IMR-90 (cell line): ENCODE measurements around the gene TNS3. TPM values are rescaled to one million over a fixed set of nuclear protein-coding genes. Genes with fewer than 3 reads are reported as not detected.

Source experiments
- ATAC-seq: fragments of 200-7000 bp; cut with Tn5 transposase; 2 replicates; pipeline ENCODE4 v1.9.1; 2020; ENCODE audit warnings: low read depth, mild to moderate bottlenecking, moderate library complexity
- BruUV-seq: library from RNA; stranded (reverse); fragments of 400-500 nt; replicated peaks from 2 replicates; lab custom pipeline; 2021; lab: Mats Ljungman, UMichigan
- CTCF ChIA-PET: fragments of 300-600 bp; formaldehyde crosslinking; extraction: SDS; loops from one replicate; lab custom pipeline; 2021; ENCODE audit warnings: antibody characterized with exemption; lab: Yijun Ruan, JAX
- POLR2A ChIA-PET: fragments of 300-600 bp; sonication (Branson Sonifier 250); formaldehyde crosslinking; loops from one replicate; lab custom pipeline; 2022; ENCODE audit warnings: antibody characterized with exemption; ENCODE audit not compliant: unreplicated experiment; lab: Charles Lee
- DNase-seq: peaks from one replicate; pipeline ENCODE4 v3.0.0; 2013
- H2AFZ ChIP-seq: replicated peaks from 2 replicates; pipeline ENCODE3; 2013; ENCODE audit warnings: low read length, mild to moderate bottlenecking; ENCODE audit not compliant: poor library complexity
- H2AK5ac ChIP-seq: 2 replicates; pipeline ENCODE4 v1.6.1; 2013; ENCODE audit warnings: low read depth, low read length, inconsistent platforms
- H2AK9ac ChIP-seq: replicated peaks from 2 replicates; pipeline ENCODE3; 2013; ENCODE audit warnings: mild to moderate bottlenecking, low read depth, low read length, moderate library complexity; ENCODE audit not compliant: poor library complexity
- H2BK120ac ChIP-seq: 2 replicates; pipeline ENCODE4 v1.6.1; 2013; ENCODE audit warnings: low read depth, low read length, inconsistent platforms
- H2BK15ac ChIP-seq: 3 replicates; pipeline ENCODE4 v1.6.1; 2013; ENCODE audit warnings: low read depth, low read length, inconsistent platforms
- H2BK20ac ChIP-seq: 2 replicates; pipeline ENCODE4 v1.6.1; 2013; ENCODE audit warnings: low read depth, mild to moderate bottlenecking, inconsistent platforms, low read length, moderate library complexity
- H2BK5ac ChIP-seq: 2 replicates; pipeline ENCODE4 v1.6.1; 2013; ENCODE audit warnings: mild to moderate bottlenecking, low read depth, low read length, inconsistent platforms; ENCODE audit not compliant: poor library complexity, severe bottlenecking
- H3K14ac ChIP-seq: replicated peaks from 2 replicates; pipeline ENCODE4 v1.6.1; 2013; ENCODE audit warnings: low read depth, low read length, inconsistent platforms
- H3K18ac ChIP-seq: 2 replicates; pipeline ENCODE4 v1.6.1; 2013; ENCODE audit warnings: low read depth, low read length, control low read depth
- H3K23ac ChIP-seq: 2 replicates; pipeline ENCODE4 v1.6.1; 2013; ENCODE audit warnings: low read depth, low read length, inconsistent platforms
- H3K27ac ChIP-seq: 2 replicates; pipeline ENCODE4 v1.5.1; 2013; ENCODE audit warnings: mild to moderate bottlenecking, control low read depth, low read length; ENCODE audit not compliant: insufficient read depth
- H3K27me3 ChIP-seq: 2 replicates; pipeline ENCODE4 v1.6.1; 2013; ENCODE audit warnings: low read length; ENCODE audit not compliant: control insufficient read depth, insufficient read depth
- H3K36me3 ChIP-seq: 2 replicates; pipeline ENCODE4 v1.6.1; 2013; ENCODE audit warnings: low read length, mixed read lengths; ENCODE audit not compliant: control insufficient read depth, insufficient read depth
- H3K4ac ChIP-seq: 2 replicates; pipeline ENCODE4 v1.6.1; 2013; ENCODE audit warnings: low read depth, low read length, inconsistent platforms
- H3K4me1 ChIP-seq: 2 replicates; pipeline ENCODE4 v1.6.1; 2013; ENCODE audit warnings: low read length, mixed read lengths; ENCODE audit not compliant: control insufficient read depth, insufficient read depth
- H3K4me2 ChIP-seq: 2 replicates; pipeline ENCODE4 v1.6.1; 2013; ENCODE audit warnings: low read depth, mild to moderate bottlenecking, control low read depth, low read length, moderate library complexity
- H3K4me3 ChIP-seq: 2 replicates; pipeline ENCODE4 v1.5.1; 2013; ENCODE audit warnings: low read depth, mild to moderate bottlenecking, control low read depth, low read length, moderate library complexity; ENCODE audit not compliant: insufficient read depth
- H3K56ac ChIP-seq: 2 replicates; pipeline ENCODE4 v1.6.1; 2013; ENCODE audit warnings: low read length, inconsistent platforms; ENCODE audit not compliant: insufficient read depth; ENCODE audit errors: extremely low read depth
- H3K79me1 ChIP-seq, 2 experiments: 2 replicates each; pipeline ENCODE4 v1.6.1; 2013; ENCODE audit warnings: low read length in 2 of 2, inconsistent platforms in 1 of 2, low read depth in 1 of 2
- H3K9ac ChIP-seq: 2 replicates; pipeline ENCODE4 v1.6.1; 2013; ENCODE audit warnings: low read depth, low read length, control low read depth
- H3K9me1 ChIP-seq: 2 replicates; pipeline ENCODE4 v1.6.1; 2013; ENCODE audit warnings: low read length, inconsistent platforms; ENCODE audit not compliant: insufficient read depth
- H3K9me3 ChIP-seq: 2 replicates; pipeline ENCODE4 v1.6.1; 2013; ENCODE audit warnings: low read length; ENCODE audit not compliant: control insufficient read depth, insufficient read depth
- H4K20me1 ChIP-seq: 2 replicates; pipeline ENCODE4 v1.6.1; 2013; ENCODE audit warnings: low read length, inconsistent platforms; ENCODE audit not compliant: insufficient read depth
- H4K5ac ChIP-seq: 2 replicates; pipeline ENCODE4 v1.6.1; 2013; ENCODE audit warnings: mild to moderate bottlenecking, low read depth, low read length, control low read depth
- H4K8ac ChIP-seq, 2 experiments: 2 replicates each; pipeline ENCODE4 v1.6.1; 2013; ENCODE audit warnings: low read depth in 2 of 2, low read length in 2 of 2, control low read depth in 1 of 2, inconsistent platforms in 1 of 2
- H4K91ac ChIP-seq: 2 replicates; pipeline ENCODE4 v1.6.1; 2013; ENCODE audit warnings: low read depth, low read length, inconsistent platforms; ENCODE audit not compliant: insufficient read depth
- BHLHE40 ChIP-seq: fragments of 150-350 bp; IDR thresholded peaks from 2 replicates; pipeline ENCODE4 v1.6.1; 2016; ENCODE audit warnings: mild to moderate bottlenecking, low read depth, low read length
- CEBPB ChIP-seq: IDR thresholded peaks from 2 replicates; pipeline ENCODE4 v1.6.1; 2012; ENCODE audit warnings: low read depth, low read length, improper control_type of control experiment
- CHD1 ChIP-seq: IDR thresholded peaks from 2 replicates; pipeline ENCODE4 v1.6.1; 2012; ENCODE audit warnings: low read depth, low read length, improper control_type of control experiment
- FOS ChIP-seq: fragments of 150-350 bp; IDR thresholded peaks from 2 replicates; pipeline ENCODE4 v1.6.1; 2016; ENCODE audit warnings: low read depth, low read length
- MAZ ChIP-seq: IDR thresholded peaks from 2 replicates; pipeline ENCODE4 v1.6.1; 2012; ENCODE audit warnings: low read depth, mild to moderate bottlenecking, low read length, improper control_type of control experiment, moderate library complexity, borderline replicate concordance
- MXI1 ChIP-seq: IDR thresholded peaks from 2 replicates; pipeline ENCODE4 v1.6.1; 2012; ENCODE audit warnings: low read depth, mild to moderate bottlenecking, low read length, moderate library complexity, borderline replicate concordance
- POLR2A ChIP-seq: IDR thresholded peaks from 2 replicates; pipeline ENCODE4 v1.6.1; 2012; ENCODE audit warnings: mild to moderate bottlenecking, low read depth, low read length
- RAD21 ChIP-seq: IDR thresholded peaks from 2 replicates; pipeline ENCODE4 v1.6.1; 2012; ENCODE audit warnings: low read length, improper control_type of control experiment
- RCOR1 ChIP-seq: IDR thresholded peaks from 2 replicates; pipeline ENCODE4 v1.6.1; 2012; ENCODE audit warnings: mild to moderate bottlenecking, low read length, improper control_type of control experiment; ENCODE audit not compliant: insufficient replicate concordance
- SMC3 ChIP-seq: fragments of 150-350 bp; IDR thresholded peaks from 2 replicates; pipeline ENCODE4 v1.6.1; 2016; ENCODE audit warnings: low read depth, mild to moderate bottlenecking, antibody characterized with exemption, low read length, moderate library complexity
- WGBS, 2 experiments: methylation state at CpG; one replicate each; pipeline versions ENCODE4 v1.1.5 to v1.1.7; 2013; ENCODE audit warnings: missing lambda C conversion rate in 2 of 2; ENCODE audit not compliant: insufficient read length in 1 of 2; ENCODE audit errors: extremely low coverage in 2 of 2; 5-methylcytosine and 5-hydroxymethylcytosine counted together
- dilution Hi-C: fragments of 300-500 bp; cut with HindIII; formaldehyde crosslinking; loops from one replicate; pipeline ENCODE4 v1.14.3; 2018; ENCODE audit warnings: low sequenced_read_pairs; ENCODE audit not compliant: unreplicated experiment
- in situ Hi-C: fragments of 300-500 bp; cut with MboI; formaldehyde crosslinking; loops from 3 replicates; pipeline ENCODE4 v1.14.3; 2019; ENCODE audit warnings: low sequenced_read_pairs, inconsistent platforms, mixed read lengths
- intact Hi-C: fragments of 100-400 bp; cut with micrococcal nuclease; formaldehyde crosslinking; loops from 2 replicates; pipeline ENCODE4 v1.10.0; 2022
- polyA plus RNA-seq, 3 experiments: library from polyadenylated mRNA; depleted of rRNA; stranded (reverse); fragments of >200 nt; gene quantifications; 2 replicates each; pipeline ENCODE4 v1.2.3, GENCODE V29; 2012; ENCODE audit warnings: low replicate concordance in 1 of 3
- total RNA-seq: library from RNA; depleted of rRNA; stranded (reverse); fragments of >200 nt; gene quantifications from 2 replicates; pipeline ENCODE4 v1.2.3, GENCODE V29; 2012
- TF ChIP-seq, protein P1 (sequence below): conservative IDR thresholded peaks from 2 replicates; pipeline ENCODE4 v1.5.1; 2012; ENCODE audit warnings: mild to moderate bottlenecking, low read depth, low read length, improper control_type of control experiment
- TF ChIP-seq, protein P2 (sequence below): fragments of 150-350 bp; IDR thresholded peaks from 2 replicates; pipeline ENCODE4 v1.6.1; 2017; ENCODE audit warnings: mild to moderate bottlenecking, antibody characterized with exemption, low read length, low read depth
- TF ChIP-seq, protein P3 (sequence below): fragments of 150-350 bp; IDR thresholded peaks from 2 replicates; pipeline ENCODE4 v1.6.1; 2016; ENCODE audit warnings: low read depth, mild to moderate bottlenecking, low read length, moderate library complexity, borderline replicate concordance

TNS3 gene
- total and polyA plus RNA-seq, 2 of the 4 experiments (the other 2 are of a cell fraction): 64.3 to 79.2 TPM

DNA sequence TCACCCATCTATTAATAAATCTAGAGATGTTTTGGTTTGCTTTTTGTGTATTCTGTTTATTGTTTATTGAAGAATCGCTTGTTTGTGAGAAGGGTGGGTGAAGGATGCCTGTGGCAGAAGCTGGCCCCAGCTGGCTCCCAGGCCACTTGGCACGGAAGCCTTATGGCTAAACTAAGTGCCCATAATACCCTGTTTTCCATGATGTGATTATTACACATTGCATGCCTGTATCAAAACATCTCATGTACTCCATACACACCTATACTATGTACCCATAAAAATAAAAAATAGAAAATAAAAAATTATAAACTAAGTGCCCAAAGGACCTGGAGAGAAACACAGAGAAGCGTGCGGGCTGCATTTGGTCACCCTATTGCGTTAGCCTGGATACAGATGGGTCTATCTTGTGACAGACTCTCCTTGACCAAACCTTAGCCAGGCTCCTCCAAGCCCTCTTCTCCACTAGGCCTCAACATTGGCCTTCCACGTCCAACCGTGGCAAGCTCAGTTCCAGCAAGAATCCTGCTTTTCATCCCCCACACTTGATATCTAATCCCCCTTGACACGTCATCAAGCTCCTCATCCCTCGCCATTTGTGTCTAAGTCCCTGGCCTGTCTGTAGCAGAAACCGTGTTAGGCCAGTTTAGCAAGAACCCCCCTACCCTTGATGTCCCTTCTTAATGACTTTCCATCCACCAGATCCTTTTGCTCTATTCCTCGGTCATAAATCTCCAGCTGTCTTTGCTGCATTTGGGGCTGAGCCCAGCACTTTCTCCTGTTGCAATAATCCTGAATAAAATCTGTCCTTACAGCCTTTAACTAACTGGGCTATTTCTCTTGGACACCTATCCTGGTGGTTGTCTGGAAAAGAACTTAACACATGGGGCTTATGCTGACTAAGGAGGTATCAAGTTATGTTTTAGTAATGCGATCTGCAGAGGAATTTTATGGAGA, 245.2 kb downstream of the TNS3 start:
- H3K9ac ChIP-seq: no peak overlapping the region
- CTCF ChIA-PET: interaction anchor here (0.6 to 0.8 kb wide), 3 partner anchors 10 to 72 kb away, joined by 3 to 7 read pairs (median 6); no protein-coding TSS in a partner anchor
- H3K18ac ChIP-seq: no peak overlapping the region
- 0 out of 2 replicates have a peak overlapping the region, but pooled peaks have one; percentile 38 for H3K14ac ChIP-seq
- in situ Hi-C loops: no loop called here
- H4K5ac ChIP-seq: no peak overlapping the region
- no peak overlapping the region; the same call in 2 of the 3 replicates for H2BK15ac ChIP-seq
- no peak overlapping the region for H2BK5ac ChIP-seq
- DNase-seq (no peak), ATAC-seq (peak; percentile 15)
- H2AK5ac ChIP-seq: peak overlapping the region; percentile 29; the same call in 1 of the 2 replicates
- H3K4me2 ChIP-seq: no peak overlapping the region
- no peak overlapping the region for H2AK9ac ChIP-seq
- peak overlapping the region; percentile 18; the same call in 1 of the 2 replicates for H3K23ac ChIP-seq
- no peak overlapping the region for H2AFZ ChIP-seq
- no peak overlapping the region for H3K4me3 ChIP-seq
- no peak overlapping the region for H3K56ac ChIP-seq
- H3K9me1 ChIP-seq: peaks cover 27% of the 10 kb centered on the region
- peaks cover 30% of the 10 kb centered on the region for H3K4me1 ChIP-seq
- no peaks in the 10 kb centered on the region for H3K9me3 ChIP-seq
- H3K79me1 ChIP-seq: peaks cover 24 to 57% of the 10 kb centered on the region in 2 experiments
- BruUV-seq: no TSS peak
- 70% methylated on average over 8 of the region's 12 CpGs; no CpG with 5 or more reads in 1 of the 2 experiments for WGBS, 2 experiments
- H4K20me1 ChIP-seq: peaks cover 32% of the 10 kb centered on the region
- POLR2A ChIA-PET: no interaction called here
- H4K91ac ChIP-seq: peak overlapping the region; percentile 14; the same call in 1 of the 2 replicates
- H3K27me3 ChIP-seq: no peaks in the 10 kb centered on the region
- intact Hi-C loops: no loop called here
- peak overlapping the region; percentile 22; the same call in 1 of the 2 replicates for H3K4ac ChIP-seq
- H2BK20ac ChIP-seq: peak overlapping the region; percentile 8; the same call in 1 of the 2 replicates
- 0 out of 2 replicates have a peak overlapping the region, but pooled peaks have one; percentile 8 for H2BK120ac ChIP-seq
- peak overlapping the region; percentile 34; the same call in 1 of the 2 replicates for H3K27ac ChIP-seq
- H3K36me3 ChIP-seq: peaks cover 5% of the 10 kb centered on the region
- dilution Hi-C loops: no loop called here
- no peak overlapping the region for H4K8ac ChIP-seq
- TF ChIP-seq MXI1 (no peak), SMC3 (no peak), POLR2A (no peak), CHD1 (no peak), MAZ (no peak), BHLHE40 (no peak), RCOR1 (no peak), FOS (no peak), RAD21 (no peak), CEBPB (no peak)
- TF ChIP-seq, protein P1, sequence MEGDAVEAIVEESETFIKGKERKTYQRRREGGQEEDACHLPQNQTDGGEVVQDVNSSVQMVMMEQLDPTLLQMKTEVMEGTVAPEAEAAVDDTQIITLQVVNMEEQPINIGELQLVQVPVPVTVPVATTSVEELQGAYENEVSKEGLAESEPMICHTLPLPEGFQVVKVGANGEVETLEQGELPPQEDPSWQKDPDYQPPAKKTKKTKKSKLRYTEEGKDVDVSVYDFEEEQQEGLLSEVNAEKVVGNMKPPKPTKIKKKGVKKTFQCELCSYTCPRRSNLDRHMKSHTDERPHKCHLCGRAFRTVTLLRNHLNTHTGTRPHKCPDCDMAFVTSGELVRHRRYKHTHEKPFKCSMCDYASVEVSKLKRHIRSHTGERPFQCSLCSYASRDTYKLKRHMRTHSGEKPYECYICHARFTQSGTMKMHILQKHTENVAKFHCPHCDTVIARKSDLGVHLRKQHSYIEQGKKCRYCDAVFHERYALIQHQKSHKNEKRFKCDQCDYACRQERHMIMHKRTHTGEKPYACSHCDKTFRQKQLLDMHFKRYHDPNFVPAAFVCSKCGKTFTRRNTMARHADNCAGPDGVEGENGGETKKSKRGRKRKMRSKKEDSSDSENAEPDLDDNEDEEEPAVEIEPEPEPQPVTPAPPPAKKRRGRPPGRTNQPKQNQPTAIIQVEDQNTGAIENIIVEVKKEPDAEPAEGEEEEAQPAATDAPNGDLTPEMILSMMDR: no peak
- TF ChIP-seq, protein P2, sequence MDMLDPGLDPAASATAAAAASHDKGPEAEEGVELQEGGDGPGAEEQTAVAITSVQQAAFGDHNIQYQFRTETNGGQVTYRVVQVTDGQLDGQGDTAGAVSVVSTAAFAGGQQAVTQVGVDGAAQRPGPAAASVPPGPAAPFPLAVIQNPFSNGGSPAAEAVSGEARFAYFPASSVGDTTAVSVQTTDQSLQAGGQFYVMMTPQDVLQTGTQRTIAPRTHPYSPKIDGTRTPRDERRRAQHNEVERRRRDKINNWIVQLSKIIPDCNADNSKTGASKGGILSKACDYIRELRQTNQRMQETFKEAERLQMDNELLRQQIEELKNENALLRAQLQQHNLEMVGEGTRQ: no peak
- TF ChIP-seq, protein P3, sequence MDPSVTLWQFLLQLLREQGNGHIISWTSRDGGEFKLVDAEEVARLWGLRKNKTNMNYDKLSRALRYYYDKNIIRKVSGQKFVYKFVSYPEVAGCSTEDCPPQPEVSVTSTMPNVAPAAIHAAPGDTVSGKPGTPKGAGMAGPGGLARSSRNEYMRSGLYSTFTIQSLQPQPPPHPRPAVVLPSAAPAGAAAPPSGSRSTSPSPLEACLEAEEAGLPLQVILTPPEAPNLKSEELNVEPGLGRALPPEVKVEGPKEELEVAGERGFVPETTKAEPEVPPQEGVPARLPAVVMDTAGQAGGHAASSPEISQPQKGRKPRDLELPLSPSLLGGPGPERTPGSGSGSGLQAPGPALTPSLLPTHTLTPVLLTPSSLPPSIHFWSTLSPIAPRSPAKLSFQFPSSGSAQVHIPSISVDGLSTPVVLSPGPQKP: no peak
